GM23338 (cell line): ENCODE measurements around the gene KCNJ11. TPM values are rescaled to one million over a fixed set of nuclear protein-coding genes. Genes with fewer than 3 reads are reported as not detected.

ENCODE experiments used
- ATAC-seq: fragments of 200-7000 bp; cut with Tn5 transposase; 3 replicates; pipeline ENCODE4 v1.9.1; 2020
- DNase-seq: peaks from one replicate; pipeline ENCODE4 v3.0.0-alpha.2; 2015; ENCODE audit warnings: low spot score
- H2AFZ ChIP-seq: fragments of 200-600 bp; sonication (generic); 2 replicates; pipeline ENCODE4 v1.8.0; 2016; ENCODE audit warnings: antibody characterized with exemption, mild to moderate bottlenecking, moderate library complexity
- H3F3A ChIP-seq: fragments of 200-600 bp; sonication (generic); replicated peaks from 2 replicates; pipeline ENCODE4 v1.8.0; 2017; ENCODE audit warnings: antibody characterized with exemption, mixed run types, low read depth
- H3K27ac ChIP-seq: fragments of 200-600 bp; sonication (generic); 2 replicates; pipeline ENCODE4 v1.6.1; 2016; ENCODE audit warnings: low read depth
- H3K27me3 ChIP-seq: fragments of 200-600 bp; sonication (generic); 2 replicates; pipeline ENCODE4 v1.8.0; 2016; ENCODE audit warnings: mild to moderate bottlenecking, mixed run types, moderate library complexity; ENCODE audit not compliant: insufficient read depth
- H3K36me3 ChIP-seq: fragments of 200-600 bp; sonication (generic); 2 replicates; pipeline ENCODE4 v1.8.0; 2016; ENCODE audit warnings: mild to moderate bottlenecking; ENCODE audit not compliant: insufficient read depth
- H3K4me1 ChIP-seq: fragments of 200-600 bp; sonication (generic); 2 replicates; pipeline ENCODE4 v1.8.0; 2016; ENCODE audit warnings: mild to moderate bottlenecking, moderate library complexity; ENCODE audit not compliant: insufficient read depth
- H3K4me2 ChIP-seq: fragments of 200-600 bp; sonication (generic); 2 replicates; pipeline ENCODE4 v1.7.1; 2017; ENCODE audit warnings: mixed run types
- H3K4me3 ChIP-seq: fragments of 200-600 bp; sonication (generic); 2 replicates; pipeline ENCODE4 v1.6.1; 2016; ENCODE audit warnings: mixed run types
- H3K79me2 ChIP-seq: fragments of 200-600 bp; sonication (generic); replicated peaks from 2 replicates; pipeline ENCODE4 v1.8.0; 2017; ENCODE audit warnings: mild to moderate bottlenecking; ENCODE audit not compliant: insufficient read depth
- H3K9me2 ChIP-seq: fragments of 200-600 bp; sonication (generic); 2 replicates; pipeline ENCODE4 v1.8.0; 2017; ENCODE audit not compliant: insufficient read depth
- H4K20me1 ChIP-seq: fragments of 200-600 bp; sonication (generic); replicated peaks from 2 replicates; pipeline ENCODE4 v1.8.0; 2017; ENCODE audit warnings: mild to moderate bottlenecking; ENCODE audit not compliant: insufficient read depth
- H3K27ac Mint-ChIP-seq: 2 replicates; pipeline ENCODE4 v1.8.0; 2020; ENCODE audit warnings: inconsistent platforms, mild to moderate bottlenecking, moderate library complexity, mixed read lengths
- H3K27me3 Mint-ChIP-seq: 3 replicates; pipeline ENCODE4 v1.8.0; 2022; ENCODE audit warnings: low read depth, mild to moderate bottlenecking, moderate library complexity, mixed read lengths, inconsistent platforms; ENCODE audit not compliant: insufficient read depth, poor library complexity
- H3K36me3 Mint-ChIP-seq: 3 replicates; pipeline ENCODE4 v1.8.0; 2021; ENCODE audit warnings: low read depth, mild to moderate bottlenecking, inconsistent platforms, moderate library complexity, mixed read lengths
- H3K4me1 Mint-ChIP-seq: 3 replicates; pipeline ENCODE4 v1.8.0; 2020; ENCODE audit warnings: mild to moderate bottlenecking, inconsistent platforms, mixed read lengths
- H3K4me3 Mint-ChIP-seq: 3 replicates; pipeline ENCODE4 v1.8.0; 2021; ENCODE audit warnings: moderate library complexity, mild to moderate bottlenecking, inconsistent platforms, mixed read lengths
- H3K9me3 Mint-ChIP-seq: 3 replicates; pipeline ENCODE4 v1.8.0; 2020; ENCODE audit warnings: moderate library complexity, mild to moderate bottlenecking, inconsistent platforms, mixed read lengths
- CREB1 ChIP-seq: fragments of 250-450 bp; sonication (Bioruptor Pico); IDR thresholded peaks from 2 replicates; pipeline ENCODE4 v1.5.0; 2020; ENCODE audit warnings: low read depth, mild to moderate bottlenecking, moderate library complexity
- CTCF ChIP-seq, 2 experiments: fragments of 200-600 bp in 1 of 2; sonication (generic) in 1 of 2; conservative IDR thresholded peaks; 2 replicates each; pipeline versions ENCODE4 v1.5.1 to v1.6.1; 2016 to 2017; ENCODE audit warnings: antibody characterized with exemption in 2 of 2, low read depth in 2 of 2, mild to moderate bottlenecking in 2 of 2, moderate library complexity in 1 of 2
- ETS1 ChIP-seq: IDR thresholded peaks from 2 replicates; pipeline ENCODE4 v1.6.1; 2016; ENCODE audit warnings: antibody characterized with exemption
- EZH2 ChIP-seq: fragments of 200-600 bp; sonication (generic); IDR thresholded peaks from one replicate; pipeline ENCODE4 v1.8.0; 2017; ENCODE audit warnings: antibody characterized with exemption, mild to moderate bottlenecking, low read depth; ENCODE audit not compliant: unreplicated experiment
- EZH2phosphoT487 ChIP-seq: fragments of 200-600 bp; sonication (generic); IDR thresholded peaks from one replicate; pipeline ENCODE4 v1.8.1; 2018; ENCODE audit warnings: antibody characterized with exemption; ENCODE audit not compliant: unreplicated experiment
- JUNB ChIP-seq: IDR thresholded peaks from one replicate; pipeline ENCODE4 v1.6.1; 2016; ENCODE audit warnings: antibody characterized with exemption; ENCODE audit not compliant: unreplicated experiment
- POLR2AphosphoS5 ChIP-seq: IDR thresholded peaks from 2 replicates; pipeline ENCODE4 v1.6.1; 2016; ENCODE audit warnings: antibody characterized with exemption, low read depth
- REST ChIP-seq: IDR thresholded peaks from one replicate; pipeline ENCODE4 v1.6.1; 2018; ENCODE audit warnings: antibody characterized with exemption; ENCODE audit not compliant: unreplicated experiment
- STAT1 ChIP-seq: IDR thresholded peaks from one replicate; pipeline ENCODE4 v1.6.1; 2016; ENCODE audit warnings: antibody characterized with exemption; ENCODE audit not compliant: unreplicated experiment
- ZNF114 ChIP-seq: fragments of 250-450 bp; sonication (Bioruptor Pico); IDR thresholded peaks from 2 replicates; pipeline ENCODE4 v1.5.0; 2020; ENCODE audit warnings: mild to moderate bottlenecking, moderate library complexity
- ZNF331 ChIP-seq: fragments of 250-450 bp; sonication (Bioruptor Pico); IDR thresholded peaks from 2 replicates; pipeline ENCODE4 v1.5.0; 2020; ENCODE audit warnings: low read depth, mild to moderate bottlenecking, moderate library complexity
- ZNF462 ChIP-seq: fragments of 250-450 bp; sonication (Bioruptor Pico); IDR thresholded peaks from 2 replicates; pipeline ENCODE4 v1.5.0; 2020; ENCODE audit warnings: mild to moderate bottlenecking, moderate library complexity
- polyA plus RNA-seq: library from polyadenylated mRNA; unstranded; fragments of >200 nt; fragmentation: Nextera tagmentation; extraction: Ambion mirVana; gene quantifications from 2 replicates; pipeline ENCODE4 v1.2.1, GENCODE V29; 2016
- total RNA-seq: library from RNA; depleted of rRNA; stranded (reverse); fragments of >200 nt; shearing (Covaris generic); gene quantifications from 2 replicates; pipeline ENCODE4 v1.2.3, GENCODE V29; 2014

KCNJ11 gene
- total and polyA plus RNA-seq, 2 experiments from 2014 or later: 0.89 to 7.9 TPM

- Histone ChIP-seq H2AFZ (no peak overlapping the region), H3K4me1 (no peaks in the 10 kb centered on the region), H3F3A (no peaks in the 10 kb centered on the region), H3K79me2 (no peaks in the 10 kb centered on the region), H3K9me2 (no peaks in the 10 kb centered on the region), H3K36me3 (peaks cover 5% of the 10 kb centered on the region; the same call in 1 of the 2 replicates), H3K4me2 (no peak overlapping the region), H3K27me3 (no peaks in the 10 kb centered on the region), H4K20me1 (no peaks in the 10 kb centered on the region), H3K4me3 (no peak overlapping the region), H3K27ac (no peak overlapping the region)
- Mint-ChIP-seq H3K27me3 (peaks cover 10% of the 10 kb centered on the region), H3K4me1 (peaks cover 3% of the 10 kb centered on the region; the same call in 1 of the 3 replicates), H3K9me3 (peaks cover 33% of the 10 kb centered on the region), H3K36me3 (peaks cover 18% of the 10 kb centered on the region), H3K27ac (no peak overlapping the region), H3K4me3 (no peak overlapping the region)
- ATAC-seq (no peak), DNase-seq (no peak)
- no peak for TF ChIP-seq EZH2
- TF ChIP-seq ZNF331 (CRISPR knock-in tag): no peak
- TF ChIP-seq CTCF (conservative IDR thresholded peaks at IDR 0.05; ENCODE audit: low read depth in 2 of 2): no peak
- TF ChIP-seq POLR2AphosphoS5: no peak
- no peak for TF ChIP-seq STAT1
- no peak for TF ChIP-seq CREB1 (CRISPR knock-in tag)
- TF ChIP-seq ZNF114 (CRISPR knock-in tag): no peak
- TF ChIP-seq ZNF462: no peak
- TF ChIP-seq REST: no peak
- TF ChIP-seq EZH2phosphoT487: no peak
- TF ChIP-seq ETS1: no peak
- TF ChIP-seq JUNB: no peak
Measured at GRCh38 chr11:17379383-17380180, 8.9 kb downstream of the KCNJ11 start.
